K562 (cell line): Measurements from ENCODE around the gene NEUROD4.

Experiments
- DLX4 ChIP-seq: fragments of 250-450 bp; sonication (Bioruptor Pico); IDR thresholded peaks from 2 replicates; pipeline ENCODE4 v1.6.1; 2021; ENCODE audit warnings: mild to moderate bottlenecking
- HLTF ChIP-seq: fragments of 450-650 bp; IDR thresholded peaks from 2 replicates; pipeline ENCODE4 v1.6.1; 2016
- MAX ChIP-seq: sonication (generic); formaldehyde crosslinking; IDR thresholded peaks from 2 replicates; pipeline ENCODE4 v1.9.0; 2022; ENCODE audit warnings: mild to moderate bottlenecking, missing genetic modification reagents
- MYNN ChIP-seq, 2 experiments: sonication (generic); formaldehyde crosslinking in 1 of 2; IDR thresholded peaks; 2 replicates each; pipeline versions ENCODE4 v1.5.0 to v1.6.1; 2016 to 2020; ENCODE audit warnings: antibody characterized with exemption in 1 of 2, missing genetic modification reagents in 1 of 2
- RAD51 ChIP-seq: fragments of 450-650 bp; IDR thresholded peaks from 2 replicates; pipeline ENCODE4 v1.7.1; 2016; ENCODE audit warnings: low read depth, mild to moderate bottlenecking, borderline replicate concordance

GRCh38 chr12:55002355-55002754 is 17.4 kb upstream of the NEUROD4 start:
- TF ChIP-seq RAD51 (no peak), HLTF (no peak), MAX (CRISPR knock-in tag) (no peak), MYNN (IDR thresholded peaks at IDR 0.05) (no peak), MYNN (CRISPR knock-in tag; IDR thresholded peaks at IDR 0.05) (no peak), DLX4 (CRISPR knock-in tag) (no peak)
